Measurements from ENCODE around the gene PROP1. TPM values are rescaled to one million over a fixed set of nuclear protein-coding genes. Genes with fewer than 3 reads are reported as not detected.

Gene PROP1
- total RNA-seq, 4 donors from 2014 or later = not detected

- H3K27ac ChIP-seq = no peak overlapping the region
- TF ChIP-seq CTCF (IDR thresholded peaks at IDR 0.05 in 4 of 5, conservative IDR thresholded peaks at IDR 0.05 in 1 of 5) (no peak), POLR2A (IDR thresholded peaks at IDR 0.05) (no peak)
- intact Hi-C loops (cut with DNase I; ENCODE audit: low total_unique reads) = no loop called here
- H3K4me1 ChIP-seq = no peaks in the 10 kb centered on the region
- in situ Hi-C loops (cut with MboI; ENCODE audit: low sequenced_read_pairs in 4 of 4) = no loop called here
- ATAC-seq (no peak), DNase-seq (no peak)
- H3K4me3 ChIP-seq = no peak overlapping the region
- peaks cover 0 to 5% (median 0%) of the 10 kb centered on the region in 3 donors for H3K27me3 ChIP-seq
- H3K36me3 ChIP-seq = no peaks in the 10 kb centered on the region
- H3K9me3 ChIP-seq = no peaks in the 10 kb centered on the region
Observed at GRCh38 chr5:177994063-177994462, 2.0 kb downstream of the PROP1 start.

GRCh38 chr5:177992466-177992865 is 3.6 kb downstream of the PROP1 start:
- no peak for TF ChIP-seq CTCF (IDR thresholded peaks at IDR 0.05 in 4 of 5, conservative IDR thresholded peaks at IDR 0.05 in 1 of 5)
- TF ChIP-seq POLR2A (IDR thresholded peaks at IDR 0.05) = no peak
- Histone ChIP-seq H3K9me3 (no peaks in the 10 kb centered on the region), H3K27ac (no peak overlapping the region), H3K36me3 (no peaks in the 10 kb centered on the region), H3K4me1 (no peaks in the 10 kb centered on the region), H3K27me3 (peaks cover 0 to 10% (median under 1%) of the 10 kb centered on the region in 3 donors), H3K4me3 (no peak overlapping the region)
- ATAC-seq (no peak), DNase-seq (no peak)
- intact Hi-C loops (cut with DNase I; ENCODE audit: low total_unique reads) (no loop called here), in situ Hi-C loops (cut with MboI; ENCODE audit: low sequenced_read_pairs in 4 of 4) (no loop called here)

GRCh38 chr5:177988989-177989625 is 6.9 kb downstream of the PROP1 start:
- Histone ChIP-seq H3K4me1 (no peaks in the 10 kb centered on the region), H3K27me3 (peaks cover 15 to 33% (median 26%) of the 10 kb centered on the region in 3 donors), H3K27ac (no peak overlapping the region), H3K9me3 (no peaks in the 10 kb centered on the region), H3K4me3 (no peak overlapping the region), H3K36me3 (no peaks in the 10 kb centered on the region)
- intact Hi-C loops (cut with DNase I; ENCODE audit: low total_unique reads) (no loop called here), in situ Hi-C loops (cut with MboI; ENCODE audit: low sequenced_read_pairs in 4 of 4) (loop anchor here in 1 of 4 donors (10.0 kb wide), 1 partner anchor 76 kb away; no protein-coding TSS in a partner anchor)
- no peak for TF ChIP-seq POLR2A (IDR thresholded peaks at IDR 0.05)
- no peak for TF ChIP-seq CTCF (IDR thresholded peaks at IDR 0.05 in 4 of 5, conservative IDR thresholded peaks at IDR 0.05 in 1 of 5)
- ATAC-seq = no peak
- no peak for DNase-seq

- in situ Hi-C loops (cut with MboI; ENCODE audit: low sequenced_read_pairs in 4 of 4) = loop anchor here in 1 of 4 donors (10.0 kb wide), 1 partner anchor 77 kb away; no protein-coding TSS in a partner anchor
Observed at GRCh38 chr5:177987326-177987725, 8.7 kb downstream of the PROP1 start.

More at GRCh38 chr5:177987326-177987725, 8.7 kb downstream of the PROP1 start:
- Histone ChIP-seq H3K4me3 (no peak overlapping the region), H3K4me1 (no peaks in the 10 kb centered on the region), H3K27ac (no peak overlapping the region), H3K36me3 (no peaks in the 10 kb centered on the region), H3K27me3 (peaks cover 33 to 50% (median 44%) of the 10 kb centered on the region in 3 donors), H3K9me3 (no peaks in the 10 kb centered on the region)
- DNase-seq (no peak), ATAC-seq (no peak)
- intact Hi-C loops (cut with DNase I; ENCODE audit: low total_unique reads) = no loop called here
- TF ChIP-seq CTCF (IDR thresholded peaks at IDR 0.05 in 4 of 5, conservative IDR thresholded peaks at IDR 0.05 in 1 of 5) = no peak
- no peak for TF ChIP-seq POLR2A (IDR thresholded peaks at IDR 0.05)
